HG03521 (cell line): ENCODE results near the gene COBL.
"Not testable (repeated sequence)": the region's sequence is repeated elsewhere in the genome, so short reads cannot be mapped to it uniquely, and the experiment has no call there.

Experiments
- ATAC-seq: cut with Tn5 transposase; IDR thresholded peaks from one replicate; pipeline ENCODE4 v1.9.1; 2021; ENCODE audit warnings: mild to moderate bottlenecking, moderate library complexity; ENCODE audit not compliant: unreplicated experiment

The COBL gene

GRCh38 chr7:51013861-51014511, 302.6 kb downstream of the COBL start:
- ATAC-seq, result no peak

- no peak for ATAC-seq
Observed at GRCh38 chr7:51013218-51013786, 303.3 kb downstream of the COBL start.

- ATAC-seq, result no peak
Observed at GRCh38 chr7:51012569-51013217, 303.9 kb downstream of the COBL start.

GRCh38 chr7:51011710-51012350, 304.8 kb downstream of the COBL start:
- ATAC-seq, result no peak

GRCh38 chr7:51010534-51010933, 306.1 kb downstream of the COBL start:
- no peak for ATAC-seq

GRCh38 chr7:51009716-51010496, 306.7 kb downstream of the COBL start:
- ATAC-seq, result no peak

GRCh38 chr7:51007551-51008505, 308.8 kb downstream of the COBL start:
- ATAC-seq, result no peak

- no peak for ATAC-seq
Observed at GRCh38 chr7:51006483-51007235, 309.9 kb downstream of the COBL start.

GRCh38 chr7:51005074-51005473, 311.5 kb downstream of the COBL start:
- ATAC-seq, result no peak

GRCh38 chr7:51000956-51001355, 315.7 kb downstream of the COBL start:
- ATAC-seq, result no peak

- no peak for ATAC-seq
Observed at GRCh38 chr7:50994753-50995319, 321.8 kb downstream of the COBL start.

GRCh38 chr7:50990214-50990613, 326.4 kb downstream of the COBL start:
- ATAC-seq, result not testable (repeated sequence)

GRCh38 chr7:50988988-50989387, 327.6 kb downstream of the COBL start:
- ATAC-seq, result no peak

GRCh38 chr7:50988465-50988864, 328.1 kb downstream of the COBL start:
- no peak for ATAC-seq

GRCh38 chr7:50985096-50985495, 331.5 kb downstream of the COBL start:
- ATAC-seq, result no peak

GRCh38 chr7:50983850-50984249, 332.8 kb downstream of the COBL start:
- ATAC-seq, result no peak

GRCh38 chr7:50982626-50983025, 334.0 kb downstream of the COBL start:
- no peak for ATAC-seq

- ATAC-seq, result no peak
Observed at GRCh38 chr7:50981743-50982142, 334.9 kb downstream of the COBL start.

- ATAC-seq, result no peak
Observed at GRCh38 chr7:50980411-50980810, 336.2 kb downstream of the COBL start.
